ENCODE measurements around the gene TNRC6C.
"Not testable (repeated sequence)": the region's sequence is repeated elsewhere in the genome, so short reads cannot be mapped to it uniquely, and the experiment has no call there.

The TNRC6C gene

DNA sequence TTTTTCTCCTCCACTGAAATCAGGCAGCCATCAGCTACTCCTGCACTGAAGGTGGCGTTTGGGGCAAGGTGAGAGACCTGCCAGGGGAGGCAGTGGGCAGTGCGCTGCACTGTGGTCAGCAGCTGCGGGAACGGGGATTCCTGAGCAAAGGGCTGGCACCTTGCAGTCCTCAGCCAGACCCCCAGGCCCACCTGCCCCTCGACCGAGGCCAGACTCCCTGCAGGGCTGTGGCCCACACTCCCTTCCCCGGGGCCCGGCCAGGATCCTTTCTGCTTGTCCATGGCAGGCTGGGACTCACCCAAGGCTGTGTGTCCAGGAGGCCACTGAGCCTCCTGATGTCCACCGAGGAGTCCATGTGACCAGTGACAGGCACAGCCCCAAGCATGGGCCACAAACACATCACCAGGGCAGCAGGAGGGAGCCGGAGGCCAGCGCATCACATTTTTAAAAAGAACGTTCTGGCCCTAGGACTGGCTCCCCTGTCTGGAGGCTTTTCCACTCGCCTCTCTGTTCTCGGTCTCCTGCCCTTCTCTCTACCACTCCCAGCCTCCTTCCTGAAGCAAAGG lies 28.5 kb upstream of the TNRC6C start:
- no peak for DNase-seq (ENCODE audit: low spot score)

DNA sequence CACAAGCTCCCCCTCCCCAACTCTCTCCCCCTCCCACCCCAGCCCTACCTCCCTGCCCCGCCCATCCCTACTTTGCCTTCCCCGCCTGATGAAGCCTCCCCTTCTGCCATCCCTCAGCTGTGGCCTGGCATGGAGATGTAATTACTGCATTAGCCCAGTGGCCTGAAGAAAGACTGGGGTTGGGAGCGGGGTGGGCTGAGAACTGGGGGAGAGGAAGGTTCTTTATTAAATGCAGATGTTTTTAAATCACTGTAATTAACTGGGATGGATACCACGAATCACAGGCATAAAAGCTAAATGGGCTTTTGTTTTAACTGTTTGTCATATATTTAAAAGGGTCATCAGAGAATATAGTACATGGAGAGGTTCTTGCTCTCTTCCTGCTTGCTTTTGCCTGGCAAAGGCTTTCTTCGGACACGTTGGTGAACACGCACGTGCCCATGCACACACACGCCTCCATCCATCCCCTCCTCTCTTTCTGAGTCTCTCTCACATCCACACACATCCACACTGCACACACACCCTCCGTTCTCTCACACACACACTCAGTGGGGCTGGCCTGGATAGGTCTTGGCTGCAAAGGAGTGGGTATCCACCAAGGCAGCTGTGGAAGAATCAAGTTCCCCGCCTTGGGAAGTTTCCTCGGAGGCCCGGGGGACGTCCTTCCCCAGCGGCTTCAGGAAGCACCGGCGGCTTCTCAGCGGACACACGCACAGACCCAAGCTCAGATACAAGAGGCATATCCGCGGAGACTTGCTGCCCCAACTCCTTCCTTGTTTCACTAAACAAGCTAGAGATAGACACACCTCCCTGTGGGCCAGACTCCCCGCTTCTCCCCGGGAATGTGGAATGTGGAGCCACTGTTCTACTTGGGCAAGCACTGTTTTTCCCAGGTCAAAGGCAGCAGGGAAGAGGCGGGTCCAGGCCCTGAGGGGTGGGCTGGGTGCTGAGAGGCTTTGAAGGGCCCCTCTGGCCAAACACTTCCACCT lies 27.4 kb upstream of the TNRC6C start:
- DNase-seq (ENCODE audit: low spot score): no peak

DNA sequence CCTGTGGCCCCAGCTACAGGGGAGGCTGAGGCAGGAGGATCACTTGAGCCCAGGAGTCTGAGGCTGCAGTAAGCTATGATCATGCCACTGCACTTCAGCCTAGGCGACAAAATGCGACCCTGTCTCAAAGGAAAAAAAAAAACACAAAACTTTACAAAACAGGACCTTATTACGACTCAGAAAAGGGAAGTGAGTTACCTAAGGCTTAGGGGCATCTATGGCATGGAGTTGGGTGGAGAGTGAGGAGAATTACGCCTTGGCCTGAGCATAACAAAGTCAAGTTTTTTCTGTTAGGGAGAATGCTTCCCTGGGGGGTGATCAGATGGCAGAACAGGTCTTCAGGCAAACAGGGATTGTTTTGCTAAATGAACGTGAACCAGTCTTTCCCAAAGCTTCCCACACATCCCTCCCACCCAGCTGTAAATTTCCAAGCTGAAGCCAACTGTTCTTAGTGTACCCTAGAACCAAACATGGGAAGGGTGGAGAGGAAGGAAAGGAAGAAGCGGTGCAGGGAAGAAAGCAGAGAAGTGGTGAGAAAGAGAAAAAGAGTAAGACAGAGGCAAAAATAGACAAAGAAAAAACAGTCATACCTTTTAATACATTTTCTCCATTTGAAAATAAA lies 24.6 kb upstream of the TNRC6C start:
- DNase-seq (ENCODE audit: low spot score): no peak

DNA sequence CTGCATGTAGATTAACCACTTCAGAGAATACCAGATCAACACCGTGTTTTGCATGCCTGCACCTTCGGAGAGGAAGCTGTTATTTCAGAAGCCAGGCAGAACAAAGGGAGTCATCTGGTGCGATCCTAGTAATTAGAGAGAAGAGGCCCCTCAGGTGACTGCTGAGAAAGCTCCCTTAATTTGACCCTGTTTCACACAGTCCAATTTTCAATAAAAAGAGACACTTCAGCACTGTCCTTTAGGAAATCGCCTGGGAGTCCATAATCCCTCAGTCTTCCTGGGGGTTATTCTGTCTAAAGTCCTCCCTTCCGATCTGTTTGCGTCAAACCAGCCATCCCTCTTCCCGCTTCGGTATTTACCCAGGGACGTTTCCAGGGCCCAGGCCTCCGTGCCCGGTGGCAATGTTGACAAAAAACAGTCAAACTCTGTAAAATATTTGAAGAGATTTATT lies 23.4 kb upstream of the TNRC6C start:
- no peak for DNase-seq (ENCODE audit: low spot score)

DNA sequence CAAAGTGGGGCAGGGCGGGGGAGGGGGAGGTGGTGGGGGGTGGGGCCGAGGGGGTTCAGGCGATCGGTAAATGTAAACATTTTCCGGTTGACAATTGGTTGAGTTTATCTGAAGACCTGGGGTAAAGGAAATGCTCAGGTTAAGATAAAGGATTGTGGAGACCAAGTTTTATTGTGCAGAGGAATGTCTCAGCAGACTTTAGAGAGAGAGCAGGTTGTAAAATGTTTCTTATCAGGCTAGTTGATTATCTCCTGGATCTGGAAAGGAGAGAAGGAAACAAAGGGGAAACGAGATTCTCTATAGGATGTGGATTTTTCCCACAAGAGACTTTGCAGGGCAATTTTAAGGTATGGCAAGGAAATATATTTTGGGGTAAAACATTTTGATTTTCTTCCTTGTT lies 22.8 kb upstream of the TNRC6C start:
- DNase-seq (ENCODE audit: low spot score): not testable (repeated sequence)

DNA sequence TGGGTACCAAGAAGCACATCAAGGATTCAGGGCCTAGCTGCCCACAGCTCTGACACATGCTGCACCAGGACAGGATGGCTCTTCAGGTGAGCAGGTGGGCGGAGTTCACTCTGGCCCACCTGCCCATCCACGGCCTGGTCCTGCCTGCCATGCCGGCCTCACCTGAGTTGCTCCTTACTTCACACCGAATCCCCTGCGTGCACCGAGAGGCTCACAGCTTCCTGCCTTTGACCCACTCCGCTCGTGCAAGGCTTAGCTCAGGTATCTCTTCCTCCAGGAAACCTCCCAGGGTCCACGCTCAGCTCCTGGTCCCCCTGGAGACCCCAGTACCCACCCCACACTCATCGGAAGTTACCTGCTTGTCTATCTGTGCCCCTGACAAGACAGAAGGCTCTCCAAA lies 21.6 kb upstream of the TNRC6C start:
- no peak for DNase-seq (ENCODE audit: low spot score)

DNA sequence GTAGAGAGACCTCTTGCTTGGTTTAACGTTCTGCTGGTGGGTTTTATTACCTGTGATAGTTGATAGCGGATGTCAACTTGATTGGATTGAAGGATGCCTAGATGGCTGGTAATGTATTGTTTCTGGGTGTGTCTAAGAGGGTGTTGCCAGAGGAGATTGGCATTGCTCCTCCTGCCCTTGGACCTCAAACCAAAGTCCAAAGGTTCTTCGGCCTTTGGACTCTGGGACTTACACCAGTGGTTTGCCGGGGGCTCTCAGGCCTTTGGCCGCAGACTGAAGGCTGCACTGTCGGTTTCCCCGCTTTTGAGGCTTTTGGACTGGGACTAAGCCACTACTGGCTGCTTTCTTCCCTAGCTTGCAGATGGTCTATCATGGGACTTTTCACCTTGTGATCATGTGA lies 17.5 kb upstream of the TNRC6C start:
- DNase-seq (ENCODE audit: low spot score): no peak

DNA sequence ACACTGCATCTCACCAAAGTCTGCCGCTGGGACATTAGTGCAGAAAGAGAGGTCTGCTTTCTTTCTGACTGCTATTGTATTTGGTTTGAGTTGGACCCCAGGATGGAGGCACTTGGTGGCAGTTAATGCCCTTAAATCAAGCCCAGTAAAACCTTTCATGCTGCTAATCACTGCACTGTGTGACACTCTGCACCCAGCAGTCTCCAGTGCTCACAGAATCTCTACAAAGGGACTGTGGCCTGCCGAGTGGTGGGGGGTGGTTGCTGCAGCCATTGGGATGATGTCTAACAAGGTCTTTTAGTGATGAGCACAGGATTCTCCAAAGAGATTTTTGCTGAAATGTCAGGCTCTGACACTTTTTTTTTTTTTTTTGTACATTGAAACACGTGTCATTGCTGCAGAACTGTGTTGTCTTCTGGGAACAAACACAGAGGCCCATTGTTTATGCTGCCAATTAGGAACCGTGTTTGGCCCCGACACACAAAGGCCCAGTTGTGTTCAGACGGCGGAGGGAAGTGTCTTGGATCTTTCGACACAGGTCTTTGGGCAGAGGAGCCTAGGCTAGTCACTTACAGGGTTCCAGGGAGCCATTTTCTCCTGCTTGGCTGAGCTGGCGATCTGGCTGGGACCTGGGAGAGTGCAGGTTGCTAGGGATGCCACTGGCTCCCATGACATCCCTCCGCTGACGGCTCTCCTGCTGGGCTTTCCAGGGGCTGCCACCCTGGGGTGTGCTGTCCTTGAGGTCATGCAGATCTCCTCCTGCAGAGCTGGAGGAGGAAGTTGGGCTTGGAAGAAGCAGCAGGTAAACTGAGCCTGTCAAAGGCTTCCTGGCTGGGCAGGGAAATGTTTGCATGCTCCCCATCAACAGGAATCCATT lies 16.2 kb upstream of the TNRC6C start:
- no peak for DNase-seq (ENCODE audit: low spot score)

DNA sequence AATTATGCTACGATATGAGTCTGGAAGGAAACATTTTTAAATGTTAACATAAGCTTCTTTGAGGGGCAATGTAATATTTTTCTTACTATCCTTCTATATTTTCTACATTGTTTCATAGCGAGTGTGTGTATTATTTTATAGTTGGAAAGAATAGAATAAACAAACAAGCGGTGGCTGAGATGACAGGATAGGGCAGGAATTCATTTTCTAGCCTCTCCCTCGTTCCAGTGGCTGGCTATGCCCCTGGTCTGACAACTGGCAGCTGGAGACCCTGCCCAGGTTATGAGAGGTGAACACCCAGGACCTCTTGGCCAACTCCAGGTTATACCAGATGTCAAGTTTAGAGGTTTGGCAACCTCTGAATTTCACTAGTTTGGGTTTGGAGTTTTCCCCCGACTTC lies 14.5 kb upstream of the TNRC6C start:
- no peak for DNase-seq (ENCODE audit: low spot score)

DNA sequence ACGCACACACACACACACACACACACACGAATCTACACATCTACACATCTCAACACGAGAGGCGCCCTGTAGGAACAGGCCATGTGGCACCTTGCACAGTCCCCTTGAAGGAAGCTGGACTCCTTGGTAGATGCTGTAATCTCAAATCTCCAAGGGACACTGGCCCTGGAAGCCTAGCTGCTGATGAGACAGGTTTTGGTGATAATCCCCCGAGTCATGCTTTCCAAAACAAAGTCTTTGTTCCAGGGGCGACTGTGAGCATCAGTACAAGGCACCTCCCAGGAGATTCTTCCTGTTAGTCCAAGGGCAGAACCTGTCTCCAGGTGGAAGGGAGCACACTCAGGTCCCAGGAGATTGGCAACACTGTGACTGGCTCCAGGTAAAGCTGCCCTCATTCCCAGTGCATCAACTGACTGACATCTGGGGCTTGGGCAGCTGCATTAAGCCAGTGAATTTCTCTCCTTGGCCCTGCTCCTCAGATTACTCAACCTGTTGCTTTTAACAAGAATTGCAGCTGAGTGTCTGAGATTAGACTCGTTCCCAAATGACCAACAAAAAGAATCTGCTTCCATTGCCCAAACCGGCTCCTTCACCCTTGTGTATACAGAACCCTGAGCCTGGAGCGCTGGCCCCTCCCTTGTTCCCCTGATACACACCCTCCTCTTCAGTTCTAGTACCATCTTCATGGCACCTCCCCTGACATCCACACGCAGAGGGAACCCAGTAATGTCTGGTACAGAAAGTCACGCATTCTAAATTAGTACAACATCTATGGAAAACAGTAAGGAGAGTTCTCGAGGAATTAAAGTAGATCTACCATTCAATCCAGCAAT lies 13.9 kb upstream of the TNRC6C start:
- no peak for DNase-seq (ENCODE audit: low spot score)

DNA sequence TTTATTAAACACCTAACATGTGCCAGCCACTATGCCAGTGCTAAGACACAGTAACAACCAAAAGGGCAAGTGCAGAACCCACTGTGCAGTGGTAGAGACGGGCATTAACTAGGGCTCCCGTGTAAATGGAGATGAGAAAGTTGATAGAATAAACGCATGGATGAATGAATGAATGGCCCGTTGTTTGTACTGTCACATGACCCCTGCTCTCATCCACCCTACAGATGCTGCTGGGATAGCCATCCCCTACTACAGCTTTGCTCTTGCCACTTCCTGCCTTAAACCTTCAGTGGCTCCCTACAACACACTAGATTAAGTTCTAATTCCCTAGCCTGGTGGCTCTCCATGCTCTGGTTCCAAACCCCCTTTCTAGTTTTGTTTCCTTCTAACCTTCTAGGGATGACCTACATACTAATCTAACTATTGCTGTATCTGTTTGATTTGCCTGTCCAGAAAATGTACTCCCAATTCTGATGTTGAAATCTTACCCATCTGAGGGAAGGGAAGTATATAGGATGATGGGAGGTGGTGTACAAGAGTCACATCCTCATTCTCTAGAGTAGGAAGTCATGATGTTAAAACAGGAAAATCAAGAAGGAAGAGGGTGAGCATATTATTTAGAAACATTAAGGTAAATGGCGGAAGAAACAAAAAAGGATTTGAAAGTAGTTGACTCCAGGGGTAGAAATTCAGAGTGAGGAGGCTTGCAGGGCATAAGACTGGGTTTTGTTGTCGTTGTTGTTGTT lies 11.4 kb upstream of the TNRC6C start:
- no peak for DNase-seq (ENCODE audit: low spot score)

DNA sequence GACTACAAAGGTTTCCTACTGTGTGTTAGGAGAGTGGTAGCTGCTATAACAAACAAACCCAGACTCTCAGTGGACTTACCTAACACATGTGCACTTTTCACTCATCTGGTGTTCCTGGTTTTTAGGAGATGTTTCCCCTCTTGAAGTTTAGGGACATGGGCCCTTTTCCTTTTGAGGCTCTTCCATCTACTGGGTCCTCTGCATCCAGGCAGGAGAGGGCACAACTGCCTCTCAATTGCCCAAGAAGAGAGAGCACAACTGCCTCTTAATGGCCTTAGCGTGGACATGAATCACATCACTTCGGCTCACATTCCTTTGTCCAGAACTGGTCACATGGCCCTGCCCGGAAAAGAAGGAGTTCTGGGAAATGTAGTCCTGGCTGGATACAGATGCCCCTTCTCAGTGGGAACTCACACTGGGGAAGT lies 9.8 kb upstream of the TNRC6C start:
- DNase-seq (ENCODE audit: low spot score): peak; percentile 73

DNA sequence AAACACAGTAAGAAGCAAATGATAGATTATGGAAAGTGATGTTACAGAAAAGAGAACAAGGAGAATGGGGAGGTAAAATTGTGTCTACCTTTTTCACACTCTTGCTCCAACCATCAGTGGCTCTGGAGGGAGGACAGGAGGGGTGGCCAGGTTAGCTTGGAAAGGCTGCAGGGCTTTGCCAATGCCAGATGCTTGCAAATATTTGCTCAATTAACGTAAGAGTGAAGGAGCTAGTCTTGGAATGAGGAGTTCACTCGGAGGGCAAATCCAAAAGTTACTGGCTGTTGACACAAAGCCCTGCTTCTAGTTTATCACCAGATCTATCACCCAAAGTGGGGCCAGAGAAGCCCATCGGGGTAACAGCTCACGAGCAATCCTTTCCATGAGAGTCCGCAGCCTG lies 7.4 kb upstream of the TNRC6C start:
- no peak for DNase-seq (ENCODE audit: low spot score)

DNA sequence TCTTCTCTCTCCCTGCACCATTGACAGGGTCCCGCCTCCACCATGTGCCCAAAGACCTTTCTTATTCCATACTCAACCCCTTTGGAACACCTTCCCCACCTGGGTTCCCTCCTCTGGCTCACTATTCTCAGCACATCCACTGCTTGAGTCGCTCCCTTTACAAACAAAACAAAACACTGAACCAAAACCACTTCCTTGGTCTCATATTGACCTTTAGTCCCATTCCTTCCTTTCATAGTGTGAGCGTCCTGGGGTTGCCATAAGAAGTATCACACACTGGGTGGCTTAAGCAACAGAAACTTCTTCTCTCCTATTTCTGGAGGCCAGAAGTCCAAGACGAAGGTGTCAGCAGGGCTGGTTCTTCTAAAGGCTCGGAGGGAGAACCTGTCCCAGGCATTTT lies 6.1 kb upstream of the TNRC6C start:
- no peak for DNase-seq (ENCODE audit: low spot score)

DNA sequence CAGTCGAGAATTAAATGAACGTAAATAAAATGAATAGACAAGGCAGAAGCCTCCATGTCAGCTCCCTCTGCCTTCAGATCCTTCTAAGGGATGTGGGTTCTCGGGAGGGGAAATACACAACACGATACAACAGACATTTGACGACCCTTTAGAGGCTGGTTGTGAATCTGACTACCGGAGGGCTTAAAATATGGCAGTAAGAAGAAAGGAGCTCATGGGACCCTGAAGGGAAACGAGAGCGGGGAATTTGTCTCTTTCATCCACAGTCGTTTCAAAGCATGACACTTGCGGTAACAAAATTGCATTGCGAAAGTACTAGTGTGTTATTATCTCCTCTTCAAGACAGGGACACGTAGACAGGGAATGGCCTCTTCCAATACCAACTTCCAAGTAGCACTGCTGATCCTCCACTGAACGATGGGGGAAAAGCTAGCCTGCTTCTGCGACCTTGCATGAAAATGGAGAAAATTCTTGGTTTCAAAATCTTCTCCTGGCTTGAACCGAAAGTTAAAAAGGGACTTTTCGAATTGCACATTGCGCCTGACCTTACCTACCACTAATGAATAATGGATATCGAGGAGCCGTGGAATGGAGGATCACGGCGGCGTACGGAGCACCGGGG lies 1.2 kb upstream of the TNRC6C start:
- no peak for DNase-seq (ENCODE audit: low spot score)

DNA sequence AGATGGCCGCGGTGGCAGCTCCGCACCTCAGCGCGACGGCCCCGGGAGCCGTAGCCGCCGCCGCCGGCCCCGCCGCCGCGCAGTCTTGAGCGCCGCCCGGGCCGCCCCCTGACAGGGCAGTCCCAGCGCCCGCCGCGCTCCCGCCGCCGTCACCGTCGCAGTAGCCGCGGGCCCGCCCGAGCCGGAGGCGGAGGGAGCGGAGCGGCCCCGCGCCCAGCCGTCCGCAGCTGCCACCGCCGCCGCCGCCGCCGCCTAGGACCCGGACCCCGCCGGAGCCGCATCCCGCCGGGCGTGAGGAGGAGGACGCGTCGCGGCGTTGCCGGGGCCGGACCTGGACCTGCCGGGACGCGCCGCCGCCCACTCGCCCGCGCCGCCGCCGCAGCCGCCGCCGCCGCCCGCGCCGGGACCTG lies 218 bp downstream of the TNRC6C start:
- DNase-seq (ENCODE audit: low spot score): peak; percentile 62

DNA sequence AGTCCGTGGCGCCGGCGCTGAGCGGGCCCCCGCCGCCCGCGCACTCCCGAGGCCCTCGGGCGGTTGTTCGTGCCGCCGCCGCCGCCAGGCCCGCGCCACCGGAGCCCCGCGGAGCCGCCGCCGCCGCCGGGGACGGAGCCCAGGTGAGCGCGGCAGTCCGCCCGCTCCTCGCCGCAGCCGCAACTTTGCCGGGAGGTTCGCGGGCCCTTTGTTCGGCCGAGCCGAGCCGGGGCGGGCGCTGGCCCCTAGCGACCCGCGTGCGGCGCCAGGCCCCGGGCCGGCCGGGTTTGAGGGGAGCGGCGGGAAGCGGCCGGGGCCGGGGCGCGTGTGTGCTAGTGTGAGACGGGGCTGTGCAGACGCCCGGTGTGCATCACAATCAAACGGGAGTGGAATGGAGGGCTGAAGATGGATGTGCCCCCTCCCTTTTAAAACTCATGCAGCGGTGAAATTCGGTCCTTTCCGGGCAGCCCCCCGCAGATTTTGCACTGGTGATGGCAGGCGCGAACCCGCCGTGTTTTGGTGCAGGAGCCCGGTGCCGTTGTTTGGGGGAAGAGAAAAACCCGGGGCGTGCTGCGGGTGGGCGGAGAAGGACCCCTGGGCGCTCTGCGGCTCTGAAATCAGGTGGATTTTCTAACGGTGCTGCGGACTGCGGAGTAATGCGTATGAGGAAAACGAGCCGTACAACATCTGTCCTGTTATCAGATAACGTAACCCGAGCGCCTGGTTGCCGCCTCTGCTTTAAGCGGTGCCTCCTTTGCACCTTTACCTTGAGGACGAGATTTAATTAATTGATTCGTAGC lies 823 bp downstream of the TNRC6C start:
- DNase-seq (ENCODE audit: low spot score): peak; percentile 26

DNA sequence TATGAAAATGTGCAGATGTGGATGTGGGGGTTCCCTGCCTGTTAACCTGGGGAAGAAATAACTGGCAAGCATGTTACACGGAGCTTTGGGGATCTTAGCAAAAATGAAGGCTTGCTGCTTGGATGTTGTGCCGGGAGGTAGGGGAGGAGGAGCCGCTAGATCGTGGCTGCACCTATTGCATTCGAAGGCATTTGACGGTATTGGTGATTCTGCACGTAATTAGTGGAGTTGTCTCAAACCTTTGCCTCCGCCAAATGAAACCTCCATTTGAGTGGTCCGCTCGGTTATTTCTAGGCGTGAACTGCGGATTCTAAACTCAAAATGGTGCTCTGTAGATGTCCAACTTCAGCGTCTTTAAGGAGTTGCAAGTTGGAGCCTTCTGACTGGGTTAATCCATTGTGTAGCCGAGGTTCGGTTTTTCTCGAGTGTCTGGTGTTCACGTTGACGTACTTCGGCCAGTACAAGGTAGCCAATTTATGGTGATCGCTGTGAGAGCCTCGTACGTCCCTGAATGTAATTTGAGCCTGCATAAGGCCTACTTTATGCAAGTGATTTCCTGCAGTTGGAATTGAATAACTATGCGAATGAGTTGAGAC lies 1.5 kb downstream of the TNRC6C start:
- DNase-seq (ENCODE audit: low spot score): no peak

DNA sequence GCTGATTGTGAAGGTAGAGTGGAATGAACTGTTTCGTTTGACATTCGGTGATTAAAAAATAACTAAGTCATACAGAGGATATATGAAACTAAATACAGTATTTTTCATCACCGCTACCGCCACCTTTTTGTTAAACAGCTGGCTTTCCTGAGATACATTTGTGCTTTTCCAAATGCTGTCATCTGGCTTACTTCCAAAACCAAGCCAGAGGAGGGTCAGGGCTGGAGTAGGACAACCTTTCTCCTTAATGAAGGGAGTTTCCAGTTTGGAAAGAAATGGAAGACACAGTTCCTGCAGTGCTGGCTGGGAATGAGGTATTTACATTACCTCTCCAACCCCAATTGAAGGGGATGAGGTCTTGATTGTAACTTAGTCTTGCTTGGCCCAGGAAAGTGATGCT lies 3.2 kb downstream of the TNRC6C start:
- DNase-seq (ENCODE audit: low spot score): no peak
